HCT116 (cell line): Measurements from ENCODE around the gene GRIA4.
"Not testable (repeated sequence)": the region's sequence is repeated elsewhere in the genome, so short reads cannot be mapped to it uniquely, and the experiment has no call there.

Source experiments
- RAD21 ChIP-seq: IDR thresholded peaks from 2 replicates; pipeline ENCODE4 v1.6.1; 2012; ENCODE audit warnings: low read depth, mild to moderate bottlenecking
- TF ChIP-seq, protein P1 (sequence below): IDR thresholded peaks from 2 replicates; pipeline ENCODE4 v1.6.1; 2012; ENCODE audit warnings: low read depth

DNA sequence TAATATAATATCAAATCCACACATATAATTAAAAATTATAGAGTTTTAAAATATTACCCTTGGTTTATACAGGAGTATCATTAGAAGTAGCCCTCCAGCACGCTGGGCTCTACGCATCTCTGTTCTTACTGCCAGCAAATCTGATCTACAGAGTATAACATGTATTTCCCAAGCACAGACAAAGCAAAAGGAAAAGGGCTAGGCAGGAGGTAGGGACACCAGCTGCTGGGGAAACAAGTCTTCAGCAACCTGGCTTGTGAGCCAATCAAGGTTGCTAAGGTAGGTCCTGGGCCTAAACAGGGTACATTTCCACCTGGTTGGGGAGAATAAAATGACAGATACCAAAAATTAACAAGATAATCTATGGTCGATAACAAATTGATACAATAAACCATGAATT lies 163.6 kb downstream of the GRIA4 start:
- TF ChIP-seq, protein P1, sequence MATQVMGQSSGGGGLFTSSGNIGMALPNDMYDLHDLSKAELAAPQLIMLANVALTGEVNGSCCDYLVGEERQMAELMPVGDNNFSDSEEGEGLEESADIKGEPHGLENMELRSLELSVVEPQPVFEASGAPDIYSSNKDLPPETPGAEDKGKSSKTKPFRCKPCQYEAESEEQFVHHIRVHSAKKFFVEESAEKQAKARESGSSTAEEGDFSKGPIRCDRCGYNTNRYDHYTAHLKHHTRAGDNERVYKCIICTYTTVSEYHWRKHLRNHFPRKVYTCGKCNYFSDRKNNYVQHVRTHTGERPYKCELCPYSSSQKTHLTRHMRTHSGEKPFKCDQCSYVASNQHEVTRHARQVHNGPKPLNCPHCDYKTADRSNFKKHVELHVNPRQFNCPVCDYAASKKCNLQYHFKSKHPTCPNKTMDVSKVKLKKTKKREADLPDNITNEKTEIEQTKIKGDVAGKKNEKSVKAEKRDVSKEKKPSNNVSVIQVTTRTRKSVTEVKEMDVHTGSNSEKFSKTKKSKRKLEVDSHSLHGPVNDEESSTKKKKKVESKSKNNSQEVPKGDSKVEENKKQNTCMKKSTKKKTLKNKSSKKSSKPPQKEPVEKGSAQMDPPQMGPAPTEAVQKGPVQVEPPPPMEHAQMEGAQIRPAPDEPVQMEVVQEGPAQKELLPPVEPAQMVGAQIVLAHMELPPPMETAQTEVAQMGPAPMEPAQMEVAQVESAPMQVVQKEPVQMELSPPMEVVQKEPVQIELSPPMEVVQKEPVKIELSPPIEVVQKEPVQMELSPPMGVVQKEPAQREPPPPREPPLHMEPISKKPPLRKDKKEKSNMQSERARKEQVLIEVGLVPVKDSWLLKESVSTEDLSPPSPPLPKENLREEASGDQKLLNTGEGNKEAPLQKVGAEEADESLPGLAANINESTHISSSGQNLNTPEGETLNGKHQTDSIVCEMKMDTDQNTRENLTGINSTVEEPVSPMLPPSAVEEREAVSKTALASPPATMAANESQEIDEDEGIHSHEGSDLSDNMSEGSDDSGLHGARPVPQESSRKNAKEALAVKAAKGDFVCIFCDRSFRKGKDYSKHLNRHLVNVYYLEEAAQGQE, result not testable (repeated sequence)
- TF ChIP-seq RAD21, result not testable (repeated sequence)
